ENCODE results near the gene TK2. TPM values are rescaled to one million over a fixed set of nuclear protein-coding genes. Genes with fewer than 3 reads are reported as not detected.

Gene TK2
- total and polyA plus RNA-seq, 9 of the 15 experiments (the other 6 are each of a cell fraction or from before 2014, with no cell fraction given), result 1.1 to 10.2 (median 5.3) TPM

GRCh38 chr16:66524601-66525164 is 25.2 kb downstream of the TK2 start (continued):
- no peak for TF ChIP-seq ZBTB34 (CRISPR knock-in tag; IDR thresholded peaks at IDR 0.05)
- TF ChIP-seq AFF4 (CRISPR knock-in tag; IDR thresholded peaks at IDR 0.05), result no peak
- TF ChIP-seq TFAP4 (CRISPR knock-in tag; IDR thresholded peaks at IDR 0.05; ENCODE audit: borderline replicate concordance), result peak; percentile 40; the same call in 1 of the 2 replicates
- peak; percentile 52 for TF ChIP-seq MTA2 (IDR thresholded peaks at IDR 0.05; ENCODE audit: low read depth)
- 0 out of 2 replicates have a peak, but pooled peaks have one; percentile 38 for TF ChIP-seq ZNF282 (CRISPR knock-in tag; IDR thresholded peaks at IDR 0.05)
- TF ChIP-seq ZNF696 (CRISPR knock-in tag; conservative IDR thresholded peaks at IDR 0.05), result no peak
- peak; percentile 16 to 55; a peak in 1 of 4 replicates for TF ChIP-seq FOXA3 (CRISPR knock-in tag; conservative IDR thresholded peaks at IDR 0.05 in 1 of 2, IDR thresholded peaks at IDR 0.05 in 1 of 2)
- TF ChIP-seq HOXB6 (CRISPR knock-in tag; IDR thresholded peaks at IDR 0.05; ENCODE audit: borderline replicate concordance), result no peak
- TF ChIP-seq ZHX1 (conservative IDR thresholded peaks at IDR 0.05; ENCODE audit: low read length), result no peak
- peak; percentile 84 for TF ChIP-seq SOX6 (IDR thresholded peaks at IDR 0.05)
- TF ChIP-seq NFYB (IDR thresholded peaks at IDR 0.05; ENCODE audit: extremely low read depth, insufficient read length), result no peak
- TF ChIP-seq SIX5 (IDR thresholded peaks at IDR 0.05; ENCODE audit: borderline replicate concordance in 1 of 2, insufficient read depth in 1 of 2, low read depth in 1 of 2, low read length in 2 of 2), result no peak
- TF ChIP-seq CEBPG (CRISPR knock-in tag; IDR thresholded peaks at IDR 0.05), result no peak
- TF ChIP-seq CEBPG (tag; conservative IDR thresholded peaks at IDR 0.05 in 1 of 2, IDR thresholded peaks at IDR 0.05 in 1 of 2), result no peak
- TF ChIP-seq ZBED1 (IDR thresholded peaks at IDR 0.05), result no peak
- TF ChIP-seq RBM14 (IDR thresholded peaks at IDR 0.05; ENCODE audit: borderline replicate concordance, insufficient read depth, low read depth, low read length), result no peak
- TF ChIP-seq PML (IDR thresholded peaks at IDR 0.05; ENCODE audit: low read length), result peak; percentile 33; the same call in 1 of the 2 replicates
- no peak for TF ChIP-seq NFE2L1 (tag; IDR thresholded peaks at IDR 0.05; ENCODE audit: borderline replicate concordance, low read depth)
- TF ChIP-seq IRF2 (CRISPR knock-in tag; IDR thresholded peaks at IDR 0.05), result no peak
